Uterus (tissue), 4 donors: ENCODE measurements around the gene ZNF569. TPM values are rescaled to one million over a fixed set of nuclear protein-coding genes. Genes with fewer than 3 reads are reported as not detected.

Experiments used
- DNase-seq, 2 donors: peaks; one replicate each; pipeline ENCODE4 v3.0.0-alpha.2; 2019 to 2020
- H3K27ac ChIP-seq, 2 donors: fragments of 200-600 bp; sonication (generic); 1 replicate in 1 of 2; 2 replicates in 1 of 2; pipeline ENCODE4 v1.5.1; 2016 to 2018
- H3K27me3 ChIP-seq, 2 donors: fragments of 200-600 bp; sonication (generic); one replicate each; pipeline ENCODE4 v1.5.1; 2018 to 2019; ENCODE audit warnings: control low read depth in 1 of 2
- H3K36me3 ChIP-seq, 2 donors: fragments of 200-600 bp; sonication (generic); one replicate each; pipeline ENCODE4 v1.5.1; 2019; ENCODE audit warnings: control low read depth in 1 of 2
- H3K4me1 ChIP-seq, 2 donors: fragments of 200-600 bp; sonication (generic); one replicate each; pipeline ENCODE4 v1.5.1; 2018 to 2019; ENCODE audit warnings: control low read depth in 1 of 2
- H3K4me3 ChIP-seq, 2 donors: fragments of 200-600 bp; sonication (generic); 1 replicate in 1 of 2; 2 replicates in 1 of 2; pipeline ENCODE4 v1.5.1; 2018 to 2019; ENCODE audit warnings: mild to moderate bottlenecking in 1 of 2
- H3K9me3 ChIP-seq, 2 donors: fragments of 200-600 bp; sonication (generic); one replicate each; pipeline ENCODE4 v1.5.1; 2019; ENCODE audit warnings: control low read depth in 1 of 2
- POLR2A ChIP-seq, 2 donors: fragments of 450-650 bp; IDR thresholded peaks; one replicate each; pipeline ENCODE4 v1.6.1; 2016; ENCODE audit warnings: antibody characterized with exemption in 2 of 2, mild to moderate bottlenecking in 1 of 2, moderate library complexity in 1 of 2
- intact Hi-C: fragments of 100-400 bp; cut with DNase I; formaldehyde crosslinking; loops from one replicate; pipeline ENCODE4 v1.15.1; 2023; ENCODE audit warnings: low total_unique reads
- total RNA-seq, 4 donors: library from RNA; depleted of rRNA in 3 of 4; stranded (reverse); fragments of >200 nt in 3 of 4; gene quantifications; one replicate each; pipeline versions ENCODE4 v1.1.0 to v1.2.4, GENCODE V29; 2014 to 2023
- TF ChIP-seq, protein P1 (sequence below), 4 experiments: fragments of 200-600 bp in 2 of 4; fragments of 450-650 bp in 2 of 4; sonication (generic) in 2 of 4; IDR thresholded peaks; one replicate each; pipeline ENCODE4 v1.5.1; 2016 to 2019; ENCODE audit warnings: antibody characterized with exemption in 4 of 4, mild to moderate bottlenecking in 2 of 4, moderate library complexity in 1 of 4
- donor health status: DM: yes; HTN: yes; CAD: no.

Gene ZNF569
- total RNA-seq, 4 donors from 2014 or later = 8.7 to 23.5 (median 16.8) TPM

DNA sequence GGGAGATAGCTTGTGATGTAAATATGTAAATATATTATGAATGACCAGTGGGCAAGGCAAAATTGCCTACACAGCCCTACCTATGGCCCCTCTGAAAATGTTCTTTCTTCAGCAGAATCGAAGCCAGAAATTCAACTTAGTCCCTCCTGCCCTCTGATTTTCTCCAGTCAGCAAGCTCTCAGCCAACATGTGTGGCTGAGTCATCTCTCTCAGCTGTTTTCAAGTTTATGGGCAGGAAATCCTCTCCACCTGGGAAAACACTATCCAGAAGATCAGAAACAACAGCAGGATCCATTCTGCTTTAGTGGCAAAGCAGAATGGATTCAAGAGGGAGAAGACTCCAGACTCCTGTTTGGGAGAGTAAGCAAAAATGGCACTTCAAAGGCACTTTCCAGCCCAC, 105.2 kb downstream of the ZNF569 start:
- H3K27ac ChIP-seq = no peak overlapping the region
- H3K9me3 ChIP-seq = peaks cover 0 to 6% of the 10 kb centered on the region in 2 donors
- H3K36me3 ChIP-seq = no peaks in the 10 kb centered on the region
- intact Hi-C loops = no loop called here
- no peak for DNase-seq
- no peaks in the 10 kb centered on the region for H3K4me1 ChIP-seq
- TF ChIP-seq, protein P1, sequence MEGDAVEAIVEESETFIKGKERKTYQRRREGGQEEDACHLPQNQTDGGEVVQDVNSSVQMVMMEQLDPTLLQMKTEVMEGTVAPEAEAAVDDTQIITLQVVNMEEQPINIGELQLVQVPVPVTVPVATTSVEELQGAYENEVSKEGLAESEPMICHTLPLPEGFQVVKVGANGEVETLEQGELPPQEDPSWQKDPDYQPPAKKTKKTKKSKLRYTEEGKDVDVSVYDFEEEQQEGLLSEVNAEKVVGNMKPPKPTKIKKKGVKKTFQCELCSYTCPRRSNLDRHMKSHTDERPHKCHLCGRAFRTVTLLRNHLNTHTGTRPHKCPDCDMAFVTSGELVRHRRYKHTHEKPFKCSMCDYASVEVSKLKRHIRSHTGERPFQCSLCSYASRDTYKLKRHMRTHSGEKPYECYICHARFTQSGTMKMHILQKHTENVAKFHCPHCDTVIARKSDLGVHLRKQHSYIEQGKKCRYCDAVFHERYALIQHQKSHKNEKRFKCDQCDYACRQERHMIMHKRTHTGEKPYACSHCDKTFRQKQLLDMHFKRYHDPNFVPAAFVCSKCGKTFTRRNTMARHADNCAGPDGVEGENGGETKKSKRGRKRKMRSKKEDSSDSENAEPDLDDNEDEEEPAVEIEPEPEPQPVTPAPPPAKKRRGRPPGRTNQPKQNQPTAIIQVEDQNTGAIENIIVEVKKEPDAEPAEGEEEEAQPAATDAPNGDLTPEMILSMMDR (IDR thresholded peaks at IDR 0.05) = no peak
- TF ChIP-seq POLR2A (IDR thresholded peaks at IDR 0.05) = no peak
- no peak overlapping the region for H3K4me3 ChIP-seq
- H3K27me3 ChIP-seq = no peaks in the 10 kb centered on the region

Other genes starting within 250 kb of the ZNF569 start
- gene ZNF383, start 249.2 kb downstream of the ZNF569 start, total RNA-seq = 10 to 100 TPM in 2 of 4 donors, 1 to 10 TPM in 2; 2.3 to 23.8 (median 10.0) TPM
- 10 to 100 TPM in 2 of 4 donors, 1 to 10 TPM in 2; 5.6 to 25.0 (median 9.6) TPM for gene ZNF527, start 96.3 kb downstream of the ZNF569 start, total RNA-seq
- gene ZNF570, start 1.9 kb upstream of the ZNF569 start, total RNA-seq = 10 to 100 TPM in 1 of 4 donors, 1 to 10 TPM in 3; 1.2 to 19.8 (median 7.6) TPM
- 10 to 100 TPM in 2 of 4 donors, 1 to 10 TPM in 2; 2.4 to 21.3 (median 8.6) TPM for gene ZNF793, start 39.5 kb upstream of the ZNF569 start, total RNA-seq
- 10 to 100 TPM in 2 of 4 donors, 1 to 10 TPM in 2; 7.2 to 16.4 (median 11.4) TPM for gene ZNF571, start 127.3 kb upstream of the ZNF569 start, total RNA-seq
- gene ZNF540, start 127.4 kb upstream of the ZNF569 start, total RNA-seq = 10 to 100 TPM in 1 of 4 donors, 1 to 10 TPM in 2, under 1 TPM in 1; 0.51 to 13.0 (median 3.5) TPM
- gene ZFP30, start 188.0 kb upstream of the ZNF569 start, total RNA-seq = 10 to 100 TPM in 3 of 4 donors, 1 to 10 TPM in 1; 5.3 to 72.0 (median 25.5) TPM